ENCODE results near the gene MIAT. TPM values are rescaled to one million over a fixed set of nuclear protein-coding genes. Genes with fewer than 3 reads are reported as not detected.

MIAT gene
- total RNA-seq, 2 donors from 2014 or later: 65.9 to 113 TPM

GRCh38 chr22:26665813-26666231 is 8.4 kb downstream of the MIAT start:
- peak overlapping the region; percentile 65 to 77 for H3K4me3 Mint-ChIP-seq
- no peak for DNase-seq
- no peaks in the 10 kb centered on the region for H3K9me3 Mint-ChIP-seq
- H3K27me3 Mint-ChIP-seq (ENCODE audit: low read depth): no peaks in the 10 kb centered on the region
- H3K36me3 Mint-ChIP-seq (ENCODE audit: insufficient read depth in 2 of 2): peaks cover 0 to 3% of the 10 kb centered on the region in 2 donors
- peak; percentile 34 to 38 for ATAC-seq (replicated peaks in 1 of 2)
- H3K4me1 Mint-ChIP-seq (ENCODE audit: low read depth): peaks cover 48% of the 10 kb centered on the region
- H3K27ac Mint-ChIP-seq: peak overlapping the region; percentile 85

GRCh38 chr22:26667140-26667539 is 9.8 kb downstream of the MIAT start:
- DNase-seq (no peak), ATAC-seq (replicated peaks in 1 of 2) (no peak)
- peaks cover 0 to 3% of the 10 kb centered on the region in 2 donors for H3K36me3 Mint-ChIP-seq (ENCODE audit: insufficient read depth in 2 of 2)
- no peak overlapping the region for H3K27ac Mint-ChIP-seq
- no peaks in the 10 kb centered on the region for H3K9me3 Mint-ChIP-seq
- H3K4me1 Mint-ChIP-seq (ENCODE audit: low read depth): peaks cover 56% of the 10 kb centered on the region
- H3K27me3 Mint-ChIP-seq (ENCODE audit: low read depth): no peaks in the 10 kb centered on the region
- H3K4me3 Mint-ChIP-seq: no peak overlapping the region

GRCh38 chr22:26669060-26669481 is 11.7 kb downstream of the MIAT start:
- no peak overlapping the region for H3K4me3 Mint-ChIP-seq
- ATAC-seq (replicated peaks in 1 of 2): no peak
- peaks cover 68% of the 10 kb centered on the region for H3K4me1 Mint-ChIP-seq (ENCODE audit: low read depth)
- peaks cover 3 to 4% of the 10 kb centered on the region in 2 donors for H3K36me3 Mint-ChIP-seq (ENCODE audit: insufficient read depth in 2 of 2)
- no peaks in the 10 kb centered on the region for H3K27me3 Mint-ChIP-seq (ENCODE audit: low read depth)
- peak in 1 of 2 donors; percentile 22 for DNase-seq
- H3K9me3 Mint-ChIP-seq: no peaks in the 10 kb centered on the region
- H3K27ac Mint-ChIP-seq: peak overlapping the region; percentile 52

GRCh38 chr22:26670459-26670858 is 13.1 kb downstream of the MIAT start:
- Mint-ChIP-seq H3K27me3 (ENCODE audit: low read depth) (no peaks in the 10 kb centered on the region), H3K36me3 (ENCODE audit: insufficient read depth in 2 of 2) (peaks cover 3 to 8% of the 10 kb centered on the region in 2 donors), H3K4me1 (ENCODE audit: low read depth) (peaks cover 70% of the 10 kb centered on the region), H3K27ac (peak overlapping the region; percentile 74), H3K9me3 (no peaks in the 10 kb centered on the region), H3K4me3 (peak overlapping the region; percentile 93 to 96)
- ATAC-seq (replicated peaks in 1 of 2) (no peak), DNase-seq (no peak)

- Mint-ChIP-seq H3K36me3 (ENCODE audit: insufficient read depth in 2 of 2) (peaks cover 3 to 9% of the 10 kb centered on the region in 2 donors), H3K4me1 (ENCODE audit: low read depth) (peaks cover 70% of the 10 kb centered on the region), H3K9me3 (no peaks in the 10 kb centered on the region), H3K27ac (peak overlapping the region; percentile 74), H3K4me3 (peak overlapping the region; percentile 93 to 96), H3K27me3 (ENCODE audit: low read depth) (no peaks in the 10 kb centered on the region)
- DNase-seq (peak; percentile 71 to 72), ATAC-seq (replicated peaks in 1 of 2) (peak; percentile 55)
Measured at GRCh38 chr22:26671317-26672059, 14.1 kb downstream of the MIAT start.

- DNase-seq: peak in 1 of 2 donors; percentile 49
- H3K36me3 Mint-ChIP-seq (ENCODE audit: insufficient read depth in 2 of 2): peaks cover 3 to 9% of the 10 kb centered on the region in 2 donors
- peak; percentile 29 to 45 for ATAC-seq (replicated peaks in 1 of 2)
- peaks cover 71% of the 10 kb centered on the region for H3K4me1 Mint-ChIP-seq (ENCODE audit: low read depth)
- no peaks in the 10 kb centered on the region for H3K27me3 Mint-ChIP-seq (ENCODE audit: low read depth)
- H3K9me3 Mint-ChIP-seq: no peaks in the 10 kb centered on the region
- H3K4me3 Mint-ChIP-seq: peak overlapping the region; percentile 93 to 96
- peak overlapping the region; percentile 74 for H3K27ac Mint-ChIP-seq
Measured at GRCh38 chr22:26672060-26672471, 14.7 kb downstream of the MIAT start.

- Mint-ChIP-seq H3K4me3 (peak overlapping the region; percentile 93 to 96), H3K27ac (peak overlapping the region; percentile 74), H3K4me1 (ENCODE audit: low read depth) (peaks cover 79% of the 10 kb centered on the region), H3K27me3 (ENCODE audit: low read depth) (no peaks in the 10 kb centered on the region), H3K36me3 (ENCODE audit: insufficient read depth in 2 of 2) (peaks cover 3 to 6% of the 10 kb centered on the region in 2 donors), H3K9me3 (no peaks in the 10 kb centered on the region)
- DNase-seq (peak; percentile 92 to 93), ATAC-seq (replicated peaks in 1 of 2) (peak; percentile 76)
Measured at GRCh38 chr22:26672590-26673468, 15.4 kb downstream of the MIAT start.

- peak; percentile 10 to 21 for ATAC-seq (replicated peaks in 1 of 2)
- H3K4me1 Mint-ChIP-seq (ENCODE audit: low read depth): peaks cover 85% of the 10 kb centered on the region
- peak; percentile 52 to 53 for DNase-seq
- H3K9me3 Mint-ChIP-seq: no peaks in the 10 kb centered on the region
- H3K4me3 Mint-ChIP-seq: peak overlapping the region; percentile 93 to 96
- no peaks in the 10 kb centered on the region for H3K27me3 Mint-ChIP-seq (ENCODE audit: low read depth)
- H3K36me3 Mint-ChIP-seq (ENCODE audit: insufficient read depth in 2 of 2): peaks cover 3 to 6% of the 10 kb centered on the region in 2 donors
- peak overlapping the region; percentile 74 for H3K27ac Mint-ChIP-seq
Measured at GRCh38 chr22:26673486-26673885, 16.1 kb downstream of the MIAT start.

- H3K4me1 Mint-ChIP-seq (ENCODE audit: low read depth): peaks cover 88% of the 10 kb centered on the region
- peak overlapping the region; percentile 93 to 96 for H3K4me3 Mint-ChIP-seq
- no peak for DNase-seq
- no peaks in the 10 kb centered on the region for H3K9me3 Mint-ChIP-seq
- no peak for ATAC-seq (replicated peaks in 1 of 2)
- H3K27ac Mint-ChIP-seq: peak overlapping the region; percentile 74
- no peaks in the 10 kb centered on the region for H3K27me3 Mint-ChIP-seq (ENCODE audit: low read depth)
- H3K36me3 Mint-ChIP-seq (ENCODE audit: insufficient read depth in 2 of 2): peaks cover 3 to 6% of the 10 kb centered on the region in 2 donors
Measured at GRCh38 chr22:26674211-26675190, 17.1 kb downstream of the MIAT start.

GRCh38 chr22:26675687-26676268 is 18.4 kb downstream of the MIAT start:
- H3K27ac Mint-ChIP-seq: peak overlapping the region; percentile 74
- H3K27me3 Mint-ChIP-seq (ENCODE audit: low read depth): no peaks in the 10 kb centered on the region
- H3K36me3 Mint-ChIP-seq (ENCODE audit: insufficient read depth in 2 of 2): peaks cover 3 to 8% of the 10 kb centered on the region in 2 donors
- DNase-seq: no peak
- peak overlapping the region; percentile 93 to 96 for H3K4me3 Mint-ChIP-seq
- H3K9me3 Mint-ChIP-seq: no peaks in the 10 kb centered on the region
- no peak for ATAC-seq (replicated peaks in 1 of 2)
- peaks cover 81% of the 10 kb centered on the region for H3K4me1 Mint-ChIP-seq (ENCODE audit: low read depth)

GRCh38 chr22:26677217-26677616 is 19.8 kb downstream of the MIAT start:
- Mint-ChIP-seq H3K4me1 (ENCODE audit: low read depth) (peaks cover 71% of the 10 kb centered on the region), H3K9me3 (no peaks in the 10 kb centered on the region), H3K36me3 (ENCODE audit: insufficient read depth in 2 of 2) (peaks cover 5 to 13% of the 10 kb centered on the region in 2 donors), H3K27me3 (ENCODE audit: low read depth) (no peaks in the 10 kb centered on the region), H3K27ac (no peak overlapping the region), H3K4me3 (no peak overlapping the region)
- ATAC-seq (replicated peaks in 1 of 2) (no peak), DNase-seq (no peak)

Measured in activated T-cell treated with anti-CD3 and anti-CD28 coated beads, Interleukin-2, amount 50 U/mL, for 72 hours (primary cell).